Activated effector memory CD4-positive, alpha-beta T cell treated with anti-CD3 and anti-CD28 coated beads, Interleukin-2, amount 50 U/mL, for 16 hours (primary cell): ENCODE measurements around the gene MYH11.
"Not testable (repeated sequence)": the region's sequence is repeated elsewhere in the genome, so short reads cannot be mapped to it uniquely, and the experiment has no call there.

Experiments
- DNase-seq: peaks from one replicate; pipeline ENCODE4 v3.0.0-alpha.2; 2020

Gene MYH11

GRCh38 chr16:15803618-15804017 is 53.2 kb downstream of the MYH11 start:
- peak; percentile 41 for DNase-seq

- DNase-seq = no peak
Observed at GRCh38 chr16:15799851-15800495, 56.9 kb downstream of the MYH11 start.

- DNase-seq = no peak
Observed at GRCh38 chr16:15798671-15799070, 58.2 kb downstream of the MYH11 start.

GRCh38 chr16:15796885-15797284 is 59.9 kb downstream of the MYH11 start:
- no peak for DNase-seq

GRCh38 chr16:15795615-15796014 is 61.2 kb downstream of the MYH11 start:
- no peak for DNase-seq

GRCh38 chr16:15792563-15792971 is 64.3 kb downstream of the MYH11 start:
- peak; percentile 61 for DNase-seq

- no peak for DNase-seq
Observed at GRCh38 chr16:15790458-15790857, 66.4 kb downstream of the MYH11 start.

GRCh38 chr16:15789816-15790215 is 67.0 kb downstream of the MYH11 start:
- DNase-seq = not testable (repeated sequence)

GRCh38 chr16:15788846-15789239 is 68.0 kb downstream of the MYH11 start:
- no peak for DNase-seq

- no peak for DNase-seq
Observed at GRCh38 chr16:15786501-15786900, 70.3 kb downstream of the MYH11 start.

- no peak for DNase-seq
Observed at GRCh38 chr16:15785386-15786059, 71.3 kb downstream of the MYH11 start.

GRCh38 chr16:15783985-15784384 is 72.8 kb downstream of the MYH11 start:
- no peak for DNase-seq

GRCh38 chr16:15782573-15783365 is 74.1 kb downstream of the MYH11 start:
- DNase-seq = no peak

- DNase-seq = no peak
Observed at GRCh38 chr16:15781650-15782049, 75.2 kb downstream of the MYH11 start.

GRCh38 chr16:15780805-15781204 is 76.0 kb downstream of the MYH11 start:
- no peak for DNase-seq

GRCh38 chr16:15779664-15780351 is 77.0 kb downstream of the MYH11 start:
- DNase-seq = no peak

- no peak for DNase-seq
Observed at GRCh38 chr16:15778999-15779614, 77.7 kb downstream of the MYH11 start.

GRCh38 chr16:15778204-15778743 is 78.6 kb downstream of the MYH11 start:
- DNase-seq = no peak

GRCh38 chr16:15777533-15778203 is 79.2 kb downstream of the MYH11 start:
- no peak for DNase-seq

- DNase-seq = no peak
Observed at GRCh38 chr16:15776572-15776971, 80.3 kb downstream of the MYH11 start.

- no peak for DNase-seq
Observed at GRCh38 chr16:15775663-15776304, 81.0 kb downstream of the MYH11 start.
